GM18907 (cell line): ENCODE data around the gene TSPYL2.

Experiments used
- ATAC-seq: cut with Tn5 transposase; IDR thresholded peaks from one replicate; pipeline ENCODE4 v1.9.1; 2021; ENCODE audit warnings: mild to moderate bottlenecking, moderate library complexity; ENCODE audit not compliant: unreplicated experiment

The TSPYL2 gene

GRCh38 chrX:53081925-53082772, at the start of gene TSPYL2:
Gene TSPYL2 (plus strand): TSS chrX:53082367. CDS start chrX:53082499, 132 bp downstream.
- peak; percentile 92 for ATAC-seq

GRCh38 chrX:53036149-53036548, 46.0 kb upstream of the TSPYL2 start:
- ATAC-seq: no peak

GRCh38 chrX:53039236-53039635, 42.9 kb upstream of the TSPYL2 start:
- no peak for ATAC-seq

- ATAC-seq: no peak
Measured at GRCh38 chrX:53044995-53045394, 37.2 kb upstream of the TSPYL2 start.

- ATAC-seq: no peak
Measured at GRCh38 chrX:53047228-53047627, 34.9 kb upstream of the TSPYL2 start.

- no peak for ATAC-seq
Measured at GRCh38 chrX:53048169-53049126, 33.7 kb upstream of the TSPYL2 start, which contains the start of gene GPR173. Gene GPR173 (plus strand): TSS chrX:53048789. CDS start chrX:53076622, 27,833 bp downstream.

- no peak for ATAC-seq
Measured at GRCh38 chrX:53049127-53049517, 33.0 kb upstream of the TSPYL2 start.

GRCh38 chrX:53050841-53051240, 31.3 kb upstream of the TSPYL2 start:
- ATAC-seq: no peak

GRCh38 chrX:53055244-53055849, 26.8 kb upstream of the TSPYL2 start:
- no peak for ATAC-seq

GRCh38 chrX:53056292-53056691, 25.9 kb upstream of the TSPYL2 start:
- ATAC-seq: no peak

GRCh38 chrX:53065104-53065503, 17.1 kb upstream of the TSPYL2 start:
- ATAC-seq: no peak

GRCh38 chrX:53071064-53071463, 11.1 kb upstream of the TSPYL2 start:
- no peak for ATAC-seq

- peak; percentile 76 for ATAC-seq
Measured at GRCh38 chrX:53071604-53072417, 10.4 kb upstream of the TSPYL2 start.

- no peak for ATAC-seq
Measured at GRCh38 chrX:53072418-53073114, 9.6 kb upstream of the TSPYL2 start.

GRCh38 chrX:53073115-53073586, 9.0 kb upstream of the TSPYL2 start:
- ATAC-seq: no peak

GRCh38 chrX:53075011-53075410, 7.2 kb upstream of the TSPYL2 start:
- no peak for ATAC-seq

GRCh38 chrX:53076671-53077070, 5.5 kb upstream of the TSPYL2 start:
- ATAC-seq: no peak

- ATAC-seq: no peak
Measured at GRCh38 chrX:53077207-53078197, 4.7 kb upstream of the TSPYL2 start.
